Activated CD8-positive, alpha-beta T cell treated with anti-CD3 and anti-CD28 coated beads, Interleukin-2, amount 10 ng/mL, durations not matched to agents 7 days and 5 days (primary cell): ENCODE measurements around the gene PREX1. TPM values are rescaled to one million over a fixed set of nuclear protein-coding genes. Genes with fewer than 3 reads are reported as not detected.
A peak's percentile ranks its signal among the peaks of the same experiment; 100 is the strongest.

Source experiments
- ATAC-seq: fragments of 150-1000 bp; cut with Tn5 transposase; one replicate; pipeline ENCODE4 v1.10.0; 2021; ENCODE audit warnings: moderate library complexity
- CTCF ChIA-PET: fragments of 350-600 bp; sonication (Branson Sonifier 250); formaldehyde crosslinking; loops from one replicate; lab custom pipeline; 2021; ENCODE audit warnings: antibody characterized with exemption; lab: Charles Lee
- POLR2A ChIA-PET: fragments of 350-600 bp; sonication (Branson Sonifier 250); formaldehyde crosslinking; loops from one replicate; lab custom pipeline; 2021; ENCODE audit warnings: antibody characterized with exemption; lab: Charles Lee
- DNase-seq: peaks from one replicate; pipeline ENCODE4 v3.0.0-alpha.2; 2020
- H3K27ac Mint-ChIP-seq: one replicate; pipeline ENCODE4 v1.8.0; 2021; ENCODE audit warnings: mild to moderate bottlenecking, mixed read lengths
- H3K27me3 Mint-ChIP-seq: one replicate; pipeline ENCODE4 v1.8.0; 2021; ENCODE audit warnings: low read depth, mixed read lengths
- H3K36me3 Mint-ChIP-seq: one replicate; pipeline ENCODE4 v1.8.0; 2021; ENCODE audit warnings: low read depth, mixed read lengths
- H3K4me1 Mint-ChIP-seq: one replicate; pipeline ENCODE4 v1.8.0; 2021; ENCODE audit warnings: low read depth, mixed read lengths
- H3K4me3 Mint-ChIP-seq: one replicate; pipeline ENCODE4 v1.8.0; 2021; ENCODE audit warnings: mild to moderate bottlenecking, mixed read lengths
- H3K9me3 Mint-ChIP-seq: one replicate; pipeline ENCODE4 v1.8.0; 2022; ENCODE audit warnings: mixed read lengths; ENCODE audit not compliant: insufficient read depth
- total RNA-seq, 2 experiments: library from RNA; stranded (reverse); gene quantifications; one replicate each; pipeline ENCODE4 v1.2.3, GENCODE V29; 2021

Gene PREX1
- total RNA-seq, 2 experiments from 2014 or later = 146 to 152 TPM

- Mint-ChIP-seq H3K27me3 (no peaks in the 10 kb centered on the region), H3K4me1 (peaks cover 87% of the 10 kb centered on the region), H3K4me3 (no peak overlapping the region), H3K27ac (peak overlapping the region; percentile 78), H3K36me3 (peaks cover 83% of the 10 kb centered on the region), H3K9me3 (no peaks in the 10 kb centered on the region)
- ATAC-seq (no peak), DNase-seq (no peak)
- POLR2A ChIA-PET = interaction anchor here (0.8 to 1.1 kb wide), 2 partner anchors 10 to 15 kb away, joined by 4 to 5 read pairs; no protein-coding TSS in a partner anchor
- CTCF ChIA-PET = interaction anchor here (1.1 kb wide), 2 partner anchors 11 to 13 kb away, joined by 3 read pairs; no protein-coding TSS in a partner anchor
Observed at GRCh38 chr20:48724382-48724781, 103.4 kb downstream of the PREX1 start.

- DNase-seq = no peak
- Mint-ChIP-seq H3K4me1 (peaks cover 88% of the 10 kb centered on the region), H3K27ac (peak overlapping the region; percentile 43), H3K4me3 (no peak overlapping the region), H3K27me3 (no peaks in the 10 kb centered on the region), H3K9me3 (no peaks in the 10 kb centered on the region), H3K36me3 (peaks cover 83% of the 10 kb centered on the region)
- CTCF ChIA-PET = interaction anchor here (0.8 to 1.1 kb wide), 3 partner anchors 12 to 182 kb away, joined by 3 read pairs; no protein-coding TSS in a partner anchor
- POLR2A ChIA-PET = interaction anchor here (1.1 to 1.4 kb wide), 3 partner anchors 13 to 95 kb away, joined by 3 to 6 read pairs (median 4); no protein-coding TSS in a partner anchor
- ATAC-seq = no peak
Observed at GRCh38 chr20:48723308-48724264, 104.2 kb downstream of the PREX1 start.

- H3K36me3 Mint-ChIP-seq = peaks cover 85% of the 10 kb centered on the region
Observed at GRCh38 chr20:48722737-48723191, 105.0 kb downstream of the PREX1 start.

GRCh38 chr20:48722002-48722731, 105.6 kb downstream of the PREX1 start:
- POLR2A ChIA-PET = interaction anchor here (0.8 to 1.6 kb wide), 5 partner anchors 15 to 96 kb away, joined by 3 to 6 read pairs (median 4); no protein-coding TSS in a partner anchor
- DNase-seq (no peak), ATAC-seq (no peak)
- Mint-ChIP-seq H3K4me1 (peaks cover 94% of the 10 kb centered on the region), H3K27me3 (no peaks in the 10 kb centered on the region), H3K4me3 (no peak overlapping the region), H3K27ac (peak overlapping the region; percentile 89), H3K9me3 (no peaks in the 10 kb centered on the region), H3K36me3 (peaks cover 87% of the 10 kb centered on the region)
- CTCF ChIA-PET = interaction anchor here (0.8 kb wide), 1 partner anchor 16 kb away, joined by 3 read pairs; no protein-coding TSS in a partner anchor

More at GRCh38 chr20:48722737-48723191, 105.0 kb downstream of the PREX1 start:
- Mint-ChIP-seq H3K4me1 (peaks cover 89% of the 10 kb centered on the region), H3K4me3 (no peak overlapping the region), H3K27me3 (no peaks in the 10 kb centered on the region), H3K9me3 (no peaks in the 10 kb centered on the region), H3K27ac (peak overlapping the region; percentile 89)
- DNase-seq (no peak), ATAC-seq (peak; percentile 12)
- CTCF ChIA-PET = interaction anchor here (0.8 to 1.1 kb wide), 2 partner anchors 15 to 25 kb away, joined by 3 read pairs; no protein-coding TSS in a partner anchor
- POLR2A ChIA-PET = interaction anchor here (0.8 to 1.4 kb wide), 4 partner anchors 14 to 96 kb away, joined by 3 to 6 read pairs (median 4); no protein-coding TSS in a partner anchor

- Mint-ChIP-seq H3K9me3 (no peaks in the 10 kb centered on the region), H3K36me3 (peaks cover 88% of the 10 kb centered on the region), H3K27ac (peak overlapping the region; percentile 89), H3K27me3 (no peaks in the 10 kb centered on the region), H3K4me3 (no peak overlapping the region), H3K4me1 (peaks cover 96% of the 10 kb centered on the region)
- ATAC-seq (no peak), DNase-seq (no peak)
- CTCF ChIA-PET = no interaction called here
- POLR2A ChIA-PET = interaction anchor here (1.6 kb wide), 1 partner anchor 17 kb away, joined by 5 read pairs; no protein-coding TSS in a partner anchor
Observed at GRCh38 chr20:48721324-48722001, 106.3 kb downstream of the PREX1 start.

GRCh38 chr20:48720256-48720985, 107.4 kb downstream of the PREX1 start:
- peak overlapping the region; percentile 65 for H3K4me3 Mint-ChIP-seq
- peak overlapping the region; percentile 89 for H3K27ac Mint-ChIP-seq
- peaks cover 96% of the 10 kb centered on the region for H3K4me1 Mint-ChIP-seq
- POLR2A ChIA-PET = interaction anchor here (1.6 kb wide), 1 partner anchor 18 kb away, joined by 5 read pairs; no protein-coding TSS in a partner anchor
- H3K27me3 Mint-ChIP-seq = no peaks in the 10 kb centered on the region
- CTCF ChIA-PET = interaction anchor here (1.1 to 2.6 kb wide), 2 partner anchors 19 to 63 kb away, joined by 3 to 13 read pairs; no protein-coding TSS in a partner anchor
- DNase-seq = no peak
- H3K36me3 Mint-ChIP-seq = peaks cover 86% of the 10 kb centered on the region
- no peak for ATAC-seq
- H3K9me3 Mint-ChIP-seq = no peaks in the 10 kb centered on the region

- H3K27me3 Mint-ChIP-seq = no peaks in the 10 kb centered on the region
- ATAC-seq (no peak), DNase-seq (peak; percentile 37)
- H3K36me3 Mint-ChIP-seq = peaks cover 86% of the 10 kb centered on the region
- H3K9me3 Mint-ChIP-seq = no peaks in the 10 kb centered on the region
- peak overlapping the region; percentile 89 for H3K27ac Mint-ChIP-seq
- ChIA-PET CTCF (interaction anchor here (1.1 to 4.9 kb wide), 6 partner anchors 13 to 63 kb away, joined by 3 to 30 read pairs (median 4); no protein-coding TSS in a partner anchor), POLR2A (interaction anchor here (0.6 to 1.3 kb wide), 5 partner anchors 19 to 108 kb away, joined by 3 to 11 read pairs (median 3); partner anchors contain the start of gene PREX1)
- peaks cover 97% of the 10 kb centered on the region for H3K4me1 Mint-ChIP-seq
- H3K4me3 Mint-ChIP-seq = peak overlapping the region; percentile 65
Observed at GRCh38 chr20:48719598-48720255, 108.1 kb downstream of the PREX1 start.

GRCh38 chr20:48718786-48719578, 108.8 kb downstream of the PREX1 start:
- peak; percentile 45 for ATAC-seq

GRCh38 chr20:48717680-48718223, 110.0 kb downstream of the PREX1 start:
- Mint-ChIP-seq H3K4me1 (peaks cover 94% of the 10 kb centered on the region), H3K9me3 (peaks cover 7% of the 10 kb centered on the region), H3K27me3 (no peaks in the 10 kb centered on the region), H3K27ac (peak overlapping the region; percentile 99), H3K36me3 (peaks cover 87% of the 10 kb centered on the region), H3K4me3 (peak overlapping the region; percentile 67)
- CTCF ChIA-PET = interaction anchor here (1.3 to 4.9 kb wide), 4 partner anchors 11 to 56 kb away, joined by 3 to 30 read pairs (median 14); no protein-coding TSS in a partner anchor
- no peak for ATAC-seq
- POLR2A ChIA-PET = interaction anchor here (0.6 to 3.8 kb wide), 7 partner anchors 11 to 113 kb away, joined by 3 to 23 read pairs (median 4); no protein-coding TSS in a partner anchor
- DNase-seq = no peak

More at GRCh38 chr20:48718786-48719578, 108.8 kb downstream of the PREX1 start:
- Mint-ChIP-seq H3K4me1 (peaks cover 98% of the 10 kb centered on the region), H3K4me3 (peak overlapping the region; percentile 65), H3K36me3 (peaks cover 86% of the 10 kb centered on the region), H3K27me3 (no peaks in the 10 kb centered on the region), H3K27ac (peak overlapping the region; percentile 89), H3K9me3 (peaks cover 7% of the 10 kb centered on the region)
- DNase-seq = peak; percentile 82
- ChIA-PET CTCF (interaction anchor here (0.7 to 4.9 kb wide), 6 partner anchors 12 to 61 kb away, joined by 3 to 30 read pairs (median 4); no protein-coding TSS in a partner anchor), POLR2A (interaction anchor here (0.6 to 1.4 kb wide), 7 partner anchors 17 to 109 kb away, joined by 3 to 11 read pairs (median 3); partner anchors contain the start of gene PREX1)
